Mesodermal cell (in vitro differentiated cells): ENCODE results near the gene OR4C45. TPM values are rescaled to one million over a fixed set of nuclear protein-coding genes. Genes with fewer than 3 reads are reported as not detected.
"Not testable (repeated sequence)": the region's sequence is repeated elsewhere in the genome, so short reads cannot be mapped to it uniquely, and the experiment has no call there.

ENCODE experiments used
- H3K27ac ChIP-seq: 2 replicates; pipeline ENCODE4 v1.7.0; 2013; ENCODE audit warnings: mild to moderate bottlenecking, low read depth, low read length, moderate library complexity; ENCODE audit not compliant: severe bottlenecking
- H3K36me3 ChIP-seq: 2 replicates; pipeline ENCODE4 v1.7.1; 2013; ENCODE audit warnings: mild to moderate bottlenecking, low read length, moderate library complexity; ENCODE audit not compliant: control insufficient read depth, insufficient read depth
- H3K4me1 ChIP-seq: one replicate; pipeline ENCODE4 v1.7.1; 2013; ENCODE audit warnings: mild to moderate bottlenecking, low read length; ENCODE audit not compliant: insufficient read depth, control insufficient read depth, poor library complexity, severe bottlenecking
- H3K4me3 ChIP-seq: 2 replicates; pipeline ENCODE4 v1.7.0; 2013; ENCODE audit warnings: low read length, control low read depth, mild to moderate bottlenecking; ENCODE audit not compliant: insufficient read depth, poor library complexity, severe bottlenecking; ENCODE audit errors: extremely low read depth
- H3K9me3 ChIP-seq: 2 replicates; pipeline ENCODE4 v1.7.1; 2013; ENCODE audit warnings: mild to moderate bottlenecking, low read length, moderate library complexity; ENCODE audit not compliant: control insufficient read depth
- WGBS, 2 experiments: methylation state at CpG; one replicate each; pipeline ENCODE4 v1.1.5; 2013; ENCODE audit warnings: missing lambda C conversion rate in 2 of 2; ENCODE audit not compliant: insufficient coverage in 2 of 2; 5-methylcytosine and 5-hydroxymethylcytosine counted together
- polyA plus RNA-seq, 2 experiments: library from polyadenylated mRNA; stranded (reverse); fragments of 50-300 nt; gene quantifications; one replicate each; pipeline ENCODE4 v1.2.3, GENCODE V29; 2013

Gene OR4C45
- polyA plus RNA-seq (2013, experiment 1 of 2): not detected
- not detected for polyA plus RNA-seq (2013, experiment 2 of 2)

DNA sequence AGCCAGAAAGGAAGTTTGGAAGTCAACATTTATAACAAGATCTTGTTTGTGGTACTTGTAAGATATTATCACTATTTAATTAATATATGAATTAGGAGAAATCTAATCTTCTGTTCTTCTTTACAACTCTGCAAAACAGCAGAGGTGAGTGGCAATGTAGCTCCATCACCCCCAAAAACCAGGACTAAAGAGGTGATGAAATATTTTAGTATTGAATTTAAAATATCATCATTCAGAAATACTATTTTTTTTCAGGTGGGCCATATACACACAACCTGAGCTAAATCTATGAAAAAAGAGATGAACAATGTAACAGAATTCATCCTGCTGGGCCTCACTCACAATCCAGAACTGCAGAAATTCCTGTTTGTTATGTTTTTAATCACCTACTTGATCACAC, at the start of gene OR4C45:
Gene OR4C45, plus strand, starts transcription at position 301 of the 400 bp plus-strand sequence.
- Histone ChIP-seq H3K9me3 (peaks cover 55% of the 10 kb centered on the region), H3K4me1 (no peaks in the 10 kb centered on the region), H3K4me3 (no peak within 1 kb of the TSS), H3K36me3 (no peaks in the 10 kb centered on the region), H3K27ac (no peak within 1 kb of the TSS)

GRCh38 chr11:49995565-49995964, 37.1 kb upstream of the OR4C45 start:
- WGBS, 2 experiments: 21 to 40% methylated on average over 2 of the region's 6 CpGs
- no peaks in the 10 kb centered on the region for H3K36me3 ChIP-seq

GRCh38 chr11:50030193-50030592, 2.5 kb upstream of the OR4C45 start:
- Histone ChIP-seq H3K4me3 (no peak overlapping the region), H3K9me3 (peaks cover 62% of the 10 kb centered on the region), H3K4me1 (no peaks in the 10 kb centered on the region), H3K36me3 (no peaks in the 10 kb centered on the region), H3K27ac (no peak overlapping the region)
- WGBS, 2 experiments: no CpG with 5 or more reads among the region's 1 CpG

More at GRCh38 chr11:49995565-49995964, 37.1 kb upstream of the OR4C45 start:
- H3K4me1 ChIP-seq: no peaks in the 10 kb centered on the region
- no peak overlapping the region for H3K27ac ChIP-seq
- peaks cover 43% of the 10 kb centered on the region for H3K9me3 ChIP-seq
- no peak overlapping the region for H3K4me3 ChIP-seq

- not testable (repeated sequence) for H3K4me3 ChIP-seq, H3K27ac ChIP-seq, H3K36me3 ChIP-seq, H3K4me1 ChIP-seq
- H3K9me3 ChIP-seq: peaks cover 38% of the 10 kb centered on the region
These were observed 3.6 kb downstream of the OR4C45 start for GRCh38 chr11:50036239-50036638.

- 60% methylated on average over 1 of the region's 1 CpG; no CpG with 5 or more reads in 1 of the 2 experiments for WGBS, 2 experiments
- H3K9me3 ChIP-seq: peaks cover 38% of the 10 kb centered on the region
- H3K4me1 ChIP-seq: no peaks in the 10 kb centered on the region
- H3K36me3 ChIP-seq: no peaks in the 10 kb centered on the region
- H3K4me3 ChIP-seq: no peak overlapping the region
- no peak overlapping the region for H3K27ac ChIP-seq
These were observed 4.6 kb downstream of the OR4C45 start for GRCh38 chr11:50037251-50037650.

DNA sequence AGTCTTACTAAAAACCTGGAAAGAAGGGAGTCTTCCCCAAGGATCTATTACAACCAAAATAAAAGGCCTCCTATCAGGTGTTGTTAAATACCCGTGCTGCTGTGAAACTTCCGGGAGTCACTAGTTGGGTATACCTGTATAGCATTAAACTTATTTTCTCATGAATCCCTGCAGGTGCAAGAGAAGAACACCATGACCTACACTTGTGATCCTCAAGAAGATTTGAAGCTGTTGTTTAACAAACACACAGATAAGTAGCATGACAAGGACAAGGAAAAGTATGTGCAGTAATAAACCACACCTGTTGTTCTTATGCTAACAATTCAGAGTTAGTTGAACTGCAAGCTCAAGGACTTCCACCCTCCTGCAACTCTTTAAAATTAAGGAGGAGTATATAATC, 12.0 kb downstream of the OR4C45 start:
- Histone ChIP-seq H3K36me3 (no peaks in the 10 kb centered on the region), H3K27ac (no peak overlapping the region), H3K4me1 (no peaks in the 10 kb centered on the region), H3K4me3 (no peak overlapping the region), H3K9me3 (peaks cover 35% of the 10 kb centered on the region)
- WGBS, 2 experiments: no CpG with 5 or more reads among the region's 2 CpGs

DNA sequence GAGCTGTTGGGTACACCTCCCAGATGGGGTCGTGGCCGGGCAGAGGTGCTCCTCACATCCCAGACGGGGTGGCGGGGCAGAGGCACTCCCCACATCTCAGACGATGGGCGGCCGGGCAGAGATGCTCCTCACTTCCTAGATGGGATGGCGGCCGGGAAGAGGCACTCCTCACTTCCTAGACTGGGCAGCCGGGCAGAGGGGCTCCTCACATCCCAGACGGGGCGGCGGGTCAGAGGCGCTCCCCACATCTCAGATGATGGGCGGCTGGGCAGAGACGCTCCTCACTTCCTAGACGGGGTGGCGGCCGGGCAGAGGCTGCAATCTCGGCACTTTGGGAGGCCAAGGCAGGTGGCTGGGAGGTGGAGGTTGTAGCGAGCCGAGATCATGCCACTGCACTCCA, 30.4 kb downstream of the OR4C45 start:
- H3K27ac ChIP-seq, H3K4me3 ChIP-seq, H3K4me1 ChIP-seq, H3K36me3 ChIP-seq: not testable (repeated sequence)
- WGBS, 2 experiments: 91% methylated on average over 7 of the region's 22 CpGs; no CpG with 5 or more reads in 1 of the 2 experiments
- H3K9me3 ChIP-seq: peaks cover 38% of the 10 kb centered on the region

DNA sequence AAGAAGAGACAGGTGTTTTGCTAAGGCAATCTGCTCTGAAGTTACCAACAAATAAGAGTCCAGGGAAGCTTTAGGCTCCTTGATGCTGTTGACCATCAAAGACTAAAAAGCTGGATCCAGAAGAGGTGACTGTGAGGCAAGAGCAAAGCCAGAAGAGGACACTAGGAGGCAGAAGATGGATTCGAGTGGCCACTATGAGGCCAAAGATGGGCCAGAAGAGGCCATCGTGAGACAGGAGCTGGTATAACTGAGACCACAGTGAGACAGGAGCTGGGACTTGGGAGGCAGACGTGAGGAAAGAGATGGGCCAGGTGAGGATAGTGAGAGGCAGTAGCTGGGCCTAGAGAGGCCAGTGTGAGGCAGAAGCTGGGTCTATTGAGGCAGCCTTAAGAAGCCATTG, 37.7 kb downstream of the OR4C45 start:
- peaks cover 67% of the 10 kb centered on the region for H3K9me3 ChIP-seq
- 52 to 57% methylated on average over 3 of the region's 3 CpGs for WGBS, 2 experiments
- no peak overlapping the region for H3K4me3 ChIP-seq
- no peak overlapping the region for H3K27ac ChIP-seq
- no peaks in the 10 kb centered on the region for H3K4me1 ChIP-seq
- no peaks in the 10 kb centered on the region for H3K36me3 ChIP-seq

- no peak overlapping the region for H3K27ac ChIP-seq
- no peaks in the 10 kb centered on the region for H3K36me3 ChIP-seq
- no peak overlapping the region for H3K4me3 ChIP-seq
- WGBS, 2 experiments: 59 to 79% methylated on average over 9 of the region's 9 CpGs
- peaks cover 73% of the 10 kb centered on the region for H3K9me3 ChIP-seq
- no peaks in the 10 kb centered on the region for H3K4me1 ChIP-seq
These were observed 39.0 kb downstream of the OR4C45 start for GRCh38 chr11:50071584-50072225.

- 66 to 69% methylated on average over 11 of the region's 12 CpGs for WGBS, 2 experiments
- Histone ChIP-seq H3K4me3 (no peak overlapping the region), H3K36me3 (no peaks in the 10 kb centered on the region), H3K4me1 (no peaks in the 10 kb centered on the region), H3K9me3 (peaks cover 80% of the 10 kb centered on the region), H3K27ac (no peak overlapping the region)
These were observed 39.8 kb downstream of the OR4C45 start for GRCh38 chr11:50072226-50073112.
